Activated naive CD4-positive, alpha-beta T cell treated with anti-CD3 and anti-CD28 coated beads for 36 hours (primary cell): ENCODE measurements around the gene MT1E. TPM values are rescaled to one million over a fixed set of nuclear protein-coding genes. Genes with fewer than 3 reads are reported as not detected.

Source experiments
- CTCF ChIA-PET: fragments of 350-600 bp; sonication (Branson Sonifier 250); formaldehyde crosslinking; loops from one replicate; lab custom pipeline; 2021; ENCODE audit warnings: antibody characterized with exemption; lab: Charles Lee
- DNase-seq: peaks from one replicate; pipeline ENCODE4 v3.0.0-alpha.2; 2020
- H3K27ac Mint-ChIP-seq: one replicate; pipeline ENCODE4 v1.8.0; 2021; ENCODE audit warnings: mild to moderate bottlenecking, mixed read lengths
- H3K27me3 Mint-ChIP-seq: one replicate; pipeline ENCODE4 v1.8.0; 2021; ENCODE audit warnings: low read depth, mixed read lengths
- H3K36me3 Mint-ChIP-seq: one replicate; pipeline ENCODE4 v1.8.0; 2021; ENCODE audit warnings: low read depth, mixed read lengths
- H3K4me1 Mint-ChIP-seq: one replicate; pipeline ENCODE4 v1.8.0; 2021; ENCODE audit warnings: low read depth, mixed read lengths
- H3K4me3 Mint-ChIP-seq: one replicate; pipeline ENCODE4 v1.8.0; 2021; ENCODE audit warnings: mild to moderate bottlenecking, moderate library complexity, mixed read lengths
- H3K9me3 Mint-ChIP-seq: one replicate; pipeline ENCODE4 v1.8.0; 2021; ENCODE audit warnings: mixed read lengths
- intact Hi-C: fragments of 100-400 bp; cut with micrococcal nuclease; formaldehyde crosslinking; loops from one replicate; pipeline ENCODE4 v1.15.1; 2023
- total RNA-seq, 2 experiments: library from RNA; stranded (reverse); gene quantifications; one replicate each; pipeline ENCODE4 v1.2.3, GENCODE V29; 2021

Gene MT1E
- total RNA-seq, 2 experiments from 2014 or later, result 12.2 to 12.4 TPM

- peaks cover 62% of the 10 kb centered on the region for H3K4me1 Mint-ChIP-seq
These were observed 17.3 kb upstream of the MT1E start, which contains the start of gene MT2A for GRCh38 chr16:56608043-56608875. Gene MT2A, plus strand, starts transcription at chr16:56608584. Its CDS starts 72 bp downstream, at chr16:56608656.

GRCh38 chr16:56608876-56609462, 16.6 kb upstream of the MT1E start:
- Mint-ChIP-seq H3K9me3 (no peaks in the 10 kb centered on the region), H3K4me3 (peak overlapping the region; percentile 88), H3K27ac (peak overlapping the region; percentile 88), H3K27me3 (no peaks in the 10 kb centered on the region), H3K36me3 (no peaks in the 10 kb centered on the region), H3K4me1 (peaks cover 67% of the 10 kb centered on the region)
- DNase-seq, result peak; percentile 22
- CTCF ChIA-PET, result interaction anchor here (0.7 to 2.1 kb wide), 5 partner anchors 32 to 344 kb away, joined by 3 to 7 read pairs (median 3); no protein-coding TSS in a partner anchor
- intact Hi-C loops, result loop anchor here (1.0 to 2.0 kb wide), 12 partner anchors 16 to 577 kb away; partner anchors contain the start of genes MT1E, MT1F, MT1X and NUDT21

More at GRCh38 chr16:56608043-56608875, 17.3 kb upstream of the MT1E start, which contains the start of gene MT2A:
- peak; percentile 94 for DNase-seq
- Mint-ChIP-seq H3K4me3 (peak within 1 kb of the TSS; percentile 88), H3K36me3 (no peaks in the 10 kb centered on the region), H3K9me3 (no peaks in the 10 kb centered on the region), H3K27me3 (no peaks in the 10 kb centered on the region), H3K27ac (peak within 1 kb of the TSS; percentile 88)
- intact Hi-C loops, result loop anchor here (1.0 to 2.0 kb wide), 11 partner anchors 17 to 435 kb away; partner anchors contain the start of genes MT1E, MT1F, MT1X and NUDT21
- CTCF ChIA-PET, result interaction anchor here (0.9 to 2.1 kb wide), 3 partner anchors 31 to 94 kb away, joined by 3 to 7 read pairs (median 3); no protein-coding TSS in a partner anchor

- intact Hi-C loops, result loop anchor here (1.0 to 2.0 kb wide), 6 partner anchors 159 to 577 kb away; partner anchors contain the start of genes NUDT21, OGFOD1, PSME3IP1 and RSPRY1
These were observed 16.1 kb upstream of the MT1E start for GRCh38 chr16:56609463-56609921.

GRCh38 chr16:56610017-56610608, 15.5 kb upstream of the MT1E start:
- DNase-seq, result peak; percentile 94
- intact Hi-C loops, result loop anchor here (5.0 kb wide), 4 partner anchors 322 to 927 kb away; partner anchors contain the start of genes CCDC102A, HERPUD1 and NLRC5
- Mint-ChIP-seq H3K4me1 (peaks cover 78% of the 10 kb centered on the region), H3K4me3 (peak overlapping the region; percentile 88), H3K9me3 (no peaks in the 10 kb centered on the region), H3K36me3 (no peaks in the 10 kb centered on the region), H3K27me3 (no peaks in the 10 kb centered on the region), H3K27ac (peak overlapping the region; percentile 88)
- CTCF ChIA-PET, result interaction anchor here (0.7 to 3.5 kb wide), 5 partner anchors 10 to 92 kb away, joined by 3 to 12 read pairs (median 3); no protein-coding TSS in a partner anchor

More at GRCh38 chr16:56609463-56609921, 16.1 kb upstream of the MT1E start:
- Mint-ChIP-seq H3K27ac (peak overlapping the region; percentile 88), H3K36me3 (no peaks in the 10 kb centered on the region), H3K4me1 (peaks cover 72% of the 10 kb centered on the region), H3K27me3 (no peaks in the 10 kb centered on the region), H3K4me3 (peak overlapping the region; percentile 88), H3K9me3 (no peaks in the 10 kb centered on the region)
- CTCF ChIA-PET, result interaction anchor here (0.7 to 2.1 kb wide), 5 partner anchors 9 to 345 kb away, joined by 3 to 7 read pairs (median 3); no protein-coding TSS in a partner anchor
- DNase-seq, result peak; percentile 91

- Mint-ChIP-seq H3K4me3 (peak overlapping the region; percentile 88), H3K27me3 (no peaks in the 10 kb centered on the region), H3K4me1 (peaks cover 81% of the 10 kb centered on the region), H3K27ac (peak overlapping the region; percentile 88), H3K36me3 (no peaks in the 10 kb centered on the region), H3K9me3 (no peaks in the 10 kb centered on the region)
- CTCF ChIA-PET, result interaction anchor here (0.9 to 3.5 kb wide), 3 partner anchors 10 to 91 kb away, joined by 3 to 12 read pairs (median 3); no protein-coding TSS in a partner anchor
- DNase-seq, result no peak
- intact Hi-C loops, result loop anchor here (5.0 kb wide), 4 partner anchors 322 to 927 kb away; partner anchors contain the start of genes CCDC102A, HERPUD1 and NLRC5
These were observed 14.9 kb upstream of the MT1E start for GRCh38 chr16:56610609-56611111.

- CTCF ChIA-PET, result interaction anchor here (0.7 to 3.5 kb wide), 3 partner anchors 11 to 576 kb away, joined by 3 to 12 read pairs (median 5); no protein-coding TSS in a partner anchor
- DNase-seq, result no peak
- intact Hi-C loops, result loop anchor here (5.0 kb wide), 4 partner anchors 321 to 926 kb away; partner anchors contain the start of genes CCDC102A, HERPUD1 and NLRC5
- Mint-ChIP-seq H3K36me3 (no peaks in the 10 kb centered on the region), H3K4me1 (peaks cover 78% of the 10 kb centered on the region), H3K27me3 (peaks cover under 1% of the 10 kb centered on the region), H3K4me3 (no peak overlapping the region), H3K9me3 (no peaks in the 10 kb centered on the region), H3K27ac (peak overlapping the region; percentile 88)
These were observed 14.2 kb upstream of the MT1E start for GRCh38 chr16:56611281-56611833.

- CTCF ChIA-PET, result interaction anchor here (3.5 kb wide), 1 partner anchor 88 kb away, joined by 12 read pairs; no protein-coding TSS in a partner anchor
- intact Hi-C loops, result loop anchor here (1.0 to 5.0 kb wide), 7 partner anchors 12 to 989 kb away; partner anchors contain the start of genes CCDC102A, HERPUD1, MT1E and NLRC5
- DNase-seq, result no peak
- Mint-ChIP-seq H3K9me3 (no peaks in the 10 kb centered on the region), H3K27ac (peak overlapping the region; percentile 73), H3K4me3 (no peak overlapping the region), H3K27me3 (peaks cover 16% of the 10 kb centered on the region), H3K4me1 (peaks cover 68% of the 10 kb centered on the region), H3K36me3 (no peaks in the 10 kb centered on the region)
These were observed 11.9 kb upstream of the MT1E start for GRCh38 chr16:56613706-56614105.

GRCh38 chr16:56614549-56614991, 11.0 kb upstream of the MT1E start:
- intact Hi-C loops, result loop anchor here (1.0 to 5.0 kb wide), 7 partner anchors 11 to 988 kb away; partner anchors contain the start of genes CCDC102A, HERPUD1, MT1E and NLRC5
- Mint-ChIP-seq H3K4me1 (peaks cover 59% of the 10 kb centered on the region), H3K27ac (no peak overlapping the region), H3K36me3 (no peaks in the 10 kb centered on the region), H3K9me3 (no peaks in the 10 kb centered on the region), H3K27me3 (peaks cover 20% of the 10 kb centered on the region), H3K4me3 (no peak overlapping the region)
- DNase-seq, result peak; percentile 58
- CTCF ChIA-PET, result interaction anchor here (1.3 to 1.4 kb wide), 2 partner anchors 11 to 34 kb away, joined by 3 to 4 read pairs; no protein-coding TSS in a partner anchor

- H3K27ac Mint-ChIP-seq, result no peak overlapping the region
- intact Hi-C loops, result loop anchor here (2.0 kb wide), 1 partner anchor 987 kb away; no protein-coding TSS in a partner anchor
- H3K9me3 Mint-ChIP-seq, result no peaks in the 10 kb centered on the region
- no peaks in the 10 kb centered on the region for H3K36me3 Mint-ChIP-seq
- no peak overlapping the region for H3K4me3 Mint-ChIP-seq
- CTCF ChIA-PET, result interaction anchor here (1.3 to 1.4 kb wide), 2 partner anchors 12 to 35 kb away, joined by 3 to 4 read pairs; no protein-coding TSS in a partner anchor
- no peak for DNase-seq
- peaks cover 52% of the 10 kb centered on the region for H3K4me1 Mint-ChIP-seq
- H3K27me3 Mint-ChIP-seq, result peaks cover 20% of the 10 kb centered on the region
These were observed 10.2 kb upstream of the MT1E start for GRCh38 chr16:56615353-56615752.

GRCh38 chr16:56616608-56617211, 8.9 kb upstream of the MT1E start:
- Mint-ChIP-seq H3K27me3 (peaks cover 20% of the 10 kb centered on the region), H3K27ac (no peak overlapping the region), H3K36me3 (no peaks in the 10 kb centered on the region), H3K9me3 (no peaks in the 10 kb centered on the region), H3K4me3 (peak overlapping the region; percentile 38), H3K4me1 (peaks cover 38% of the 10 kb centered on the region)
- CTCF ChIA-PET, result interaction anchor here (0.6 kb wide), 1 partner anchor 1155 kb away, joined by 3 read pairs; no protein-coding TSS in a partner anchor
- intact Hi-C loops, result no loop called here
- DNase-seq, result no peak
